Measurements from ENCODE around the gene CGB3.
"Not testable (repeated sequence)": the region's sequence is repeated elsewhere in the genome, so short reads cannot be mapped to it uniquely, and the experiment has no call there.

The CGB3 gene

DNA sequence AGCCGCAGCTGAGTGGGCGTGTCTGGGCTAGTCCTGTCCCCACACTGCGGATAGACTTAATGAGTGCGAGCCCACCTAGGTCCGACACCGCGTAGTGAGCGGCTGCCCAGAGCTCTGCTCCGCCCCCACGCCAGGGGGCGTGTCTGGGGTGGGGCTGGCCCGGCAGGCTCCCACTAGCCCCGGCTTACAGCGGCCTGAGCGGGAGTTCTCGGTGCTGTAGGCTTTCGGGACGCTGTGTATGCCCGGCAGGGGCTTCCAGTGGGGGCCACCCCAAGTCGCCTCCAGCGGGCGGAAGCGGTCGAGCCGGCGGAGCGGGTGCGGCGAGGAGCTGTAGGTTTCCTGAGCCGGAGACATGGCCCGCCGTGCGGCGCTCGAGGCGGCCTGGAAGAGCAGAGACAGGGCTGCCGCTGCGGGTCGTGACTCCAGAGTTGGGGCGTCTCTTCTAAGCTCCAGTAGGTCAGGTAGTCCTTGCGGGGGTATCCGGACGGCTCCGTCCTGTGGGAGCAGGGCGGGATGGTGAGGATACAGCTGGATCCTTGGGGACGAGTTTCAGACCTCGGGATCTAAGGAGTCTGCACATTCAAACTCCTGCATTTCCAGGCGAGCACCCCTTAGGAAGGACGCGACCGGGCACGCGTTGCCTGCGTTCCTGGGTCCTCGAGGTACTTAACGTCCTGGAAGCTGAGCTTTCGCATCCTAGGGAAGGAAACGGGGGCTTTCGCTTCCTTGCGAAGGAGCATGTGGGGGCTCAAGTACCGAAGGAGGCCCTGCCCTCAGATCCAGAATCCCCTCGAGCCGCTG, 32.2 kb upstream of the CGB3 start:
- peaks cover 70% of the 10 kb centered on the region for H3K27me3 Mint-ChIP-seq

DNA sequence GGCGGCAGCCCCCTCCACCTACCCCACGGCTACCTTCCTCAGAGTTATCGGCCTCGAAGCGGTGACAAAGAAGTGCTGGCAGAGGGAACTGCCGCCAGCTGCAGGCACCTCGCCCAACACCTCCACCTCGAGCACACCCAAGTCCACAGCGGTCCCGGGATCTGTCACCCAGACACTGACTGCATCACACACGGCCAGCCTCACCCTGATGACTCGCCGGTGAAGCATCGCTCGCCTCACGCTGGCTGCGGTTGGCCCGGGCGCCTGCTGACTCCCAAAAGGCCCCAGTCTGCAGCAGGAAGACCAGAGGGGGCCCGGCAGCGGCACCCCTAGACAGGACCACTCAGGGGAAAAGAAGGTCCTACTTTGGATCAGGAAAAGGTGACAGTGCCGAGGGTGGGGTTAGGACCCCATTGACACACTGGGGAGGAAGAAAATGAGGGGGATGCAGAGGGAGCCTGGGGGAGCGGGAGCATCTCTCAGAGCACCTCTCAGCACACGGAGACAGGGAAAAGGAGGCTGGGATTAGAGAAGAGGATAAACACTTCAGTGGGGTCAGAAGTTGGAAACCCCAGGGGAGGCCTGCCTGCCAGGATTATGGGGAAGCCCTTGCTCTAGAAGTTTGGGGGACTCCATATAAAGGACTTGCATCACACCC, 26.4 kb upstream of the CGB3 start:
- H3K27me3 Mint-ChIP-seq = peaks cover 17% of the 10 kb centered on the region
- not testable (repeated sequence) for H3K4me3 Mint-ChIP-seq, H3K27ac Mint-ChIP-seq, H3K4me1 Mint-ChIP-seq, H3K9me3 Mint-ChIP-seq, H3K36me3 Mint-ChIP-seq, ATAC-seq

More for the DNA sequence above, 32.2 kb upstream of the CGB3 start:
- no peaks in the 10 kb centered on the region for H3K9me3 Mint-ChIP-seq
- H3K27ac Mint-ChIP-seq = no peak overlapping the region
- no peaks in the 10 kb centered on the region for H3K36me3 Mint-ChIP-seq
- peaks cover 27% of the 10 kb centered on the region for H3K4me1 Mint-ChIP-seq
- peak; percentile 87 for ATAC-seq
- peak overlapping the region; percentile 83 for H3K4me3 Mint-ChIP-seq

DNA sequence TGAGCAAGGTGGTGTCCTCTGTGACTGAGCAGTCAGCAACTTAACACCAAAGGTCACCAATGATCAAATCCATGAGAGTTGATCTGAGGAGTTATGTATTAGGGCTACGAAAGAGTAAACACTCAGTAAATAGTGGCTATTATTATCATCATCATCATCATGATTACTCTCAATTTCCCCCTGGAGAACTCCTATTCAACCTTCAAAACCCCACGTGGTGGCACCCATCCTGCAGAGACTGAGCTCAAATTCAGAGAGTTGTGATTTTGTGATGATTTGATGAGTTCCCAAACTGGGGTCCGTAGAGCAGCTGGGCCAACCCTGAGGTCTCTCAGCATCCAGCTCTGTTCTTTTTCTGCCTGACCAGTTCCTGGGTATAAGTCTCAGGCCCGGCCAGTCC, 25.7 kb upstream of the CGB3 start:
- H3K36me3 Mint-ChIP-seq, H3K4me3 Mint-ChIP-seq: not testable (repeated sequence)
- peaks cover 11% of the 10 kb centered on the region for H3K27me3 Mint-ChIP-seq

DNA sequence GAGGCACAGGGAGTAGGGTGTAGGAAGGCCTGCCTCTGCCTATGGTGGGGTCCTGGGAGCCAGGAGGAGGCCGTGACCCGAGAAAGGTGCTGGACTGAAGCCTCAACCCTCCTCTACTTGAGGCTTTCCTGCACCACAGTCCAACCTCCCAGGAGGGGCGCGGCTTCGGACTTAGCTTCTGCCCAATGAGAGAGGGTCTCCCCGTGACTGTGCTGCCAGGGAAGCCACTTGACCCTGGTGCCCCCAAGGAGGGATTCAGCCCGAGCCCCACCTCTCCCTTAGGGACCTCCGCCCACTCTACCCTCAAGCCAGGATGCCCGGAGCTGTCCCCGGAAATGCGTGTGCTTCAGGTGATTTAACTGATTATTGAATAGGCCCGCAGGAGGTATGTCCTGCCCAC, 24.9 kb upstream of the CGB3 start, which contains the start of gene CGB8:
CGB8 (minus strand) TSS at position 101 of the 400 bp plus-strand sequence. CDS start 372 bp downstream, outside the sequence.
- H3K4me1 Mint-ChIP-seq, H3K36me3 Mint-ChIP-seq, H3K27ac Mint-ChIP-seq, H3K9me3 Mint-ChIP-seq, H3K27me3 Mint-ChIP-seq, ATAC-seq, H3K4me3 Mint-ChIP-seq: not testable (repeated sequence)

More for the DNA sequence above, 25.7 kb upstream of the CGB3 start:
- H3K4me1 Mint-ChIP-seq, ATAC-seq, H3K27ac Mint-ChIP-seq, H3K9me3 Mint-ChIP-seq: not testable (repeated sequence)

DNA sequence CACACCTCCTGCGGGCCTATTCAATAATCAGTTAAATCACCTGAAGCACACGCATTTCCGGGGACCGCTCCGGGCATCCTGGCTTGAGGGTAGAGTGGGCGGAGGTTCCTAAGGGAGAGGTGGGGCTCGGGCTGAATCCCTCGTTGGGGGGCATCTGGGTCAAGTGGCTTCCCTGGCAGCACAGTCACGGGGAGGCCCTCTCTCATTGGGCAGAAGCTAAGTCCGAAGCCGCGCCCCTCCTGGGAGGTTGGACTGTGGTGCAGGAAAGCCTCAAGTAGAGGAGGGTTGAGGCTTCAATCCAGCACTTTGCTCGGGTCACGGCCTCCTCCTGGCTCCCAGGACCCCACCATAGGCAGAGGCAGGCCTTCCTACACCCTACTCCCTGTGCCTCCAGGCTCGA, 19.4 kb upstream of the CGB3 start, which contains the start of gene CGB5:
CGB5 (plus strand) TSS at position 301 of the 400 bp plus-strand sequence. CDS start 362 bp downstream, outside the sequence.
- not testable (repeated sequence) for ATAC-seq, H3K27ac Mint-ChIP-seq

DNA sequence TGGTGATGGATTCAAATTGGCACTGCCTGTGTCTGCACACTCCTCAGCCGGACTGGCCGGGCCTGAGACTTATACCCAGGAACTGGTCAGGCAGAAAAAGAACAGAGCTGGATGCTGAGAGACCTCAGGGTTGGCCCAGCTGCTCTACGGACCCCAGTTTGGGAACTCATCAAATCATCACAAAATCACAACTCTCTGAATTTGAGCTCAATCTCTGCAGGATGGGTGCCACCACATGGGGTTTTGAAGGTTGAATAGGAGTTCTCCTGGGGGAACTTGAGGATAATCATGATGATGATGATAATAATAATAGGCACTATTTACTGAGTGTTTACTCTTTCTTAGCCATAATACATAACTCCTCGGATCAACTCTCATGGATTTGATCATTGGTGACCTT, 18.5 kb upstream of the CGB3 start:
- not testable (repeated sequence) for H3K27ac Mint-ChIP-seq, H3K36me3 Mint-ChIP-seq, H3K4me1 Mint-ChIP-seq, ATAC-seq, H3K4me3 Mint-ChIP-seq, H3K9me3 Mint-ChIP-seq
- H3K27me3 Mint-ChIP-seq = peaks cover 20% of the 10 kb centered on the region

More for the DNA sequence above, 19.4 kb upstream of the CGB3 start, which contains the start of gene CGB5:
- H3K4me3 Mint-ChIP-seq, H3K4me1 Mint-ChIP-seq, H3K36me3 Mint-ChIP-seq, H3K9me3 Mint-ChIP-seq: not testable (repeated sequence)
- peaks cover 20% of the 10 kb centered on the region for H3K27me3 Mint-ChIP-seq

DNA sequence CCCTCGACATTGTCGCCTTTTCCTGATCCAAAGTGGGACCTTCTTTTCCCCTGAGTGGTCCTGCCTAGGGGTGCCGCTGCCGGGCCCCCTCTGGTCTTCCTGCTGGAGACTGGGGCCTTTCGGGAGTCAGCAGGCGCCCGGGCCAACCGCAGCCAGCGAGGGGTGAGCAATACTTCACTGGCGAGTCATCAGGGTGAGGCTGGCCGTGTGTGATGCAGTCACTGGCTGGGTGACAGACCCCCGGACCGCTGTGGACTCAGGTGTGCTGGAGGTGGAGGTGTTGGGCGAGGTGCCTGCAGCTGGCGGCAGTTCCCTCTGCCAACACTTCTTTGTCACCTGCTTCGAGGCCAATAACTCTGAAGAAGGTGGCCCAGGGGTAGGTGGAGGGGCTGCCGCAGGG, 18.0 kb upstream of the CGB3 start:
- no peak for ATAC-seq
- no peak overlapping the region for H3K4me3 Mint-ChIP-seq

DNA sequence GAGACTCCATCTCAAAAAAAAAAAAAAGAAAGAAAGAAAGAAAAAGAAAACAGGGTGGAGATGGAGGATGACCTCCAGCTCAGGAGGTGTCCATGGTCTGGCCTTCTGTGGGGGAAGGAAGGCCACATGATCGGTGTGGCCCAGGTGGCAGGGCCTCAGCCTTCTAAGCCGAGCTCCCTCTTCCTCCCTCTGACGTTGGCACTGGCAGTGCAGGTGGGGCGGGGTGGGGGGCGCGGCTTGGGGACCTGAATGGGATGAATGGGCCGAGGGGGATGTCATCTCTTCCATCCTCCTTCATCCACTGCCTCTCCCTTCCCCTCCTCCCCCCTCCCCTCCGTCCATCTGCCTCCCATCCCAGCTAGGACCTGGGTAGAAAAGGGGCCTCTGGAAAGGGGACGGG, 15.6 kb upstream of the CGB3 start:
- not testable (repeated sequence) for H3K36me3 Mint-ChIP-seq, H3K4me3 Mint-ChIP-seq, H3K4me1 Mint-ChIP-seq, H3K27ac Mint-ChIP-seq, ATAC-seq, H3K9me3 Mint-ChIP-seq
- peaks cover 29% of the 10 kb centered on the region for H3K27me3 Mint-ChIP-seq

More for the DNA sequence above, 18.0 kb upstream of the CGB3 start:
- no peaks in the 10 kb centered on the region for H3K4me1 Mint-ChIP-seq
- H3K27me3 Mint-ChIP-seq = peaks cover 20% of the 10 kb centered on the region
- H3K9me3 Mint-ChIP-seq = no peaks in the 10 kb centered on the region
- H3K27ac Mint-ChIP-seq = no peak overlapping the region
- no peaks in the 10 kb centered on the region for H3K36me3 Mint-ChIP-seq

DNA sequence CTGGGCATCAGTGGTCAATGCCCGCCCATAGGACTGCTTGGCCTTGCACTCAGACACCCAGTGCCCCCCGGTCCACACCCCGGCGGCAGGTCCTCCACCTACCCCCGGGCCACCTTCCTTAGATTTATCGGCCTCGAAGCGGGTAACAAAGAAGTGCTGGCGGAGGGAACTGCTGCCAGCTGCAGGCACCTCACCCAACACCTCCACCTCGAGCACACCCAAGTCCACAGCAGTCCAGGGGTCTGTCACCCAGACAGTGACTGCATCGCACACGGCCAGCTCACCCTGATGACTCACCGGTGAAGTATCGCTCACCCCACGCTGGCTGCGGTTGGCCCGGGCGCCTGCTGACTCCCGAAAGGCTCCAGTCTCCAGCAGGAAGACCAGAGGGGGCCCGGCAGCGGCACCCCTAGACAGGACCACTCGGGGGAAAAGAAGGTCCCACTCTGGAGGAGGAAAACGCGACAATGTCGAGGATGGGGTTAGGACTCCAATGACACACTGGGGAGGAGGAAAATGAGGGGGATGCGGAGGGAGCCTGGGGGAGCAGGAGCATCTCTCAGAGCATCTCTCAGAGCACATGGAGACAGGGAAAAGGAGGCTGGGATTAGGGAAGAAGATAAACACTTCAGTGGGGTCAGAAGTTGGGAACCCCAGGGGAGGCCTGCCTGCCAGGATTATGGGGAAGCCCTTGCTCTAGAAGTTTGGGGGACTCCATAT, 14.6 kb upstream of the CGB3 start:
- peaks cover 29% of the 10 kb centered on the region for H3K27me3 Mint-ChIP-seq
- not testable (repeated sequence) for H3K27ac Mint-ChIP-seq

DNA sequence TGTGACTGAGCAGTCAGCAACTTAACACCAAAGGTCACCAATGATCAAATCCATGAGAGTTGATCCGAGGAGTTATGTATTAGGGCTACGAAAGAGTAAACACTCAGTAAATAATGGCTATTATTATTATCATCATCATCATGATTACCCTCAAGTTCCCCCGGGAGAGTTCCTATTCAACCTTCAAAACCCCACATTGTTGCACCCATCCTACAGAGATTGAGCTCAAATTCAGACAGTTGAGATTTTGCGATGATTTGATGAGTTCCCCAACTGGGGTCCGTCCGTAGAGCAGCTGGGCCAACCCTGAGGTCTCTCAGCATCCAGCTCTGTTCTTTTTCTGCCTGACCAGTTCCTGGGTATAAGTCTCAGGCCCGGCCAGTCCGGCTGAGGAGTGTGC, 14.0 kb upstream of the CGB3 start:
- H3K4me1 Mint-ChIP-seq, H3K9me3 Mint-ChIP-seq, H3K36me3 Mint-ChIP-seq, H3K27ac Mint-ChIP-seq, H3K4me3 Mint-ChIP-seq, ATAC-seq: not testable (repeated sequence)
- H3K27me3 Mint-ChIP-seq = peaks cover 24% of the 10 kb centered on the region

More for the DNA sequence above, 14.6 kb upstream of the CGB3 start:
- not testable (repeated sequence) for ATAC-seq, H3K36me3 Mint-ChIP-seq, H3K4me3 Mint-ChIP-seq, H3K4me1 Mint-ChIP-seq, H3K9me3 Mint-ChIP-seq

DNA sequence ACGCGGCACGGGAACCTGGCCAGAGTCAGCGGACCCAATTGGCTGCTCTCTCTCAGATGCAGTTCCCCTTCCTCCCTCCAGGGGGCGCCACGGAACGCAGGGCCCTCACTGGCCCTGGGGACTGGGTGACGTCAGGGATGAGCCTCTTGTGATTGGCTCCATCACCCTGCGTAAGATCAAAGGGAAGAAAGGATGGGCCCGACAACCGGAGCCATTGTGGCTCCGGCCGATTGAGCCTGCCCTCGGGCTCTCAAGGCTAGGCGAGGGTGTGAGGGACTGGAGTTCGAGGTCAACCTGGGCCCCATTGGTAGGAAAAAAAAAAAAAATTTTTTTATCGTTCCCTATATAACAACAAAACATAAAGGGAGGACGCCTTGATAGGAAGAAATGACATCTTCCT, 12.7 kb upstream of the CGB3 start, which contains the start of gene CGB1:
CGB1 (minus strand) TSS at position 81 of the 400 bp plus-strand sequence. CDS start 184 bp downstream, outside the sequence.
- not testable (repeated sequence) for H3K4me3 Mint-ChIP-seq, H3K27ac Mint-ChIP-seq, H3K9me3 Mint-ChIP-seq, H3K4me1 Mint-ChIP-seq, H3K36me3 Mint-ChIP-seq, ATAC-seq
- H3K27me3 Mint-ChIP-seq = peaks cover 16% of the 10 kb centered on the region

DNA sequence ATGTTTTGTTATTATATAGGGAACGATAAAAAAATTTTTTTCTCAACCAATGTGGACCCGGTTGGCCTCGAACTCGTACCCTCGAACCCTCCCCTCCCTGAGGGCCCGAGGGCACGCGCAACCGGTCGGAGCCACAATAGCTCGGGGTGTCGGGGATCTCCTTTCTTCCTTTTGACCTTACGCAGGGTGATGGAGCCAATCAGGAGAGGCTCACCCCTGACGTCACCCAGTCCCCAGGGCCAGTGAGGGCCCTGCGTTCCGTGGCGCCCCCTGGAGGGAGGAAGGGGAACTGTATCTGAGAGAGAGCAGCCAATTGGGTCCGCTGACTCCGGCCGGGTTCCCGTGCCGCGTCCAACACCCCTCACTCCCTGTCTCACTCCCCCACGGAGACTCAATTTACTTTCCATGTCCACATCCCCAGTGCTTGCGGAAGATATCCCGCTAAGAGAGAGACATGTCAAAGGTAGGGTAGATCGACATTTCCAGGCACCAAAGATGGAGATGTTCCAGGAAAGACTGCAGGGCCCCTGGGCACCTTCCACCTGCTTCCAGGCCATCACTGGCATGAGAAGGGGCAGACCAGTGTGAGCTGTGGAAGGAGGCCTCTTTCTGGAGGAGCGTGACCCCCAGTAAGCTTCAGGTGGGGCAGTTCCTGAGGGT, 7.6 kb upstream of the CGB3 start, which contains the start of gene CGB2:
CGB2 (plus strand) TSS at position 249 of the 660 bp plus-strand sequence; CDS start at position 455, 206 bp downstream.
- H3K4me3 Mint-ChIP-seq, H3K27ac Mint-ChIP-seq: not testable (repeated sequence)

DNA sequence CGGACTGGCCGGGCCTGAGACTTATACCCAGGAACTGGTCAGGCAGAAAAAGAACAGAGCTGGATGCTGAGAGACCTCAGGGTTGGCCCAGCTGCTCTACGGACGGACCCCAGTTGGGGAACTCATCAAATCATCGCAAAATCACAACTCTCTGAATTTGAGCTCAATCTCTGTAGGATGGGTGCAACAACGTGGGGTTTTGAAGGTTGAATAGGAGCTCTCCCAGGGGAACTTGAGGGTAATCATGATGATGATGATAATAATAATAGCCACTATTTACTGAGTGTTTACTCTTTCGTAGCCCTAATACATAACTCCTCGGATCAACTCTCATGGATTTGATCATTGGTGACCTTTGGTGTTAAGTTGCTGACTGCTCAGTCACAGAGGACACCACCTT, 6.2 kb upstream of the CGB3 start:
- peaks cover 16% of the 10 kb centered on the region for H3K27me3 Mint-ChIP-seq
- not testable (repeated sequence) for H3K4me3 Mint-ChIP-seq, H3K36me3 Mint-ChIP-seq, ATAC-seq, H3K4me1 Mint-ChIP-seq, H3K9me3 Mint-ChIP-seq, H3K27ac Mint-ChIP-seq

More for the DNA sequence above, 7.6 kb upstream of the CGB3 start, which contains the start of gene CGB2:
- not testable (repeated sequence) for ATAC-seq, H3K36me3 Mint-ChIP-seq, H3K9me3 Mint-ChIP-seq, H3K4me1 Mint-ChIP-seq
- peaks cover 21% of the 10 kb centered on the region for H3K27me3 Mint-ChIP-seq

DNA sequence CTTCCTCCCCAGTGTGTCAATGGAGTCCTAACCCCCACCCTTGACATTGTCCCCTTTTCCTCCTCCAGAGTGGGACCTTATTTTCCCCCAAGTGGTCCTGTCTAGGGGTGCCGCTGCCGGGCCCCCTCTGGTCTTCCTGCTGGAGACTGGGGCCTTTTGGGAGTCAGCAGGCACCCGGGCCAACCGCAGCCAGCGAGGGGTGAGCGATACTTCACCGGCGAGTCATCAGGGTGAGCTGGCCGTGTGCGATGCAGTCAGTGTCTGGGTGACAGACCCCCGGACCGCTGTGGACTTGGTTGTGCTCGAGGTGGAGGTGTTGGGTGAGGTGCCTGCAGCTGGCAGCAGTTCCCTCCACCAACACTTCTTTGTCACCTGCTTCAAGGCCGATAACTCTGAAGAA, 5.6 kb upstream of the CGB3 start:
- not testable (repeated sequence) for H3K27ac Mint-ChIP-seq, H3K4me3 Mint-ChIP-seq, H3K36me3 Mint-ChIP-seq, H3K4me1 Mint-ChIP-seq, H3K9me3 Mint-ChIP-seq, ATAC-seq
- H3K27me3 Mint-ChIP-seq = peaks cover 12% of the 10 kb centered on the region

DNA sequence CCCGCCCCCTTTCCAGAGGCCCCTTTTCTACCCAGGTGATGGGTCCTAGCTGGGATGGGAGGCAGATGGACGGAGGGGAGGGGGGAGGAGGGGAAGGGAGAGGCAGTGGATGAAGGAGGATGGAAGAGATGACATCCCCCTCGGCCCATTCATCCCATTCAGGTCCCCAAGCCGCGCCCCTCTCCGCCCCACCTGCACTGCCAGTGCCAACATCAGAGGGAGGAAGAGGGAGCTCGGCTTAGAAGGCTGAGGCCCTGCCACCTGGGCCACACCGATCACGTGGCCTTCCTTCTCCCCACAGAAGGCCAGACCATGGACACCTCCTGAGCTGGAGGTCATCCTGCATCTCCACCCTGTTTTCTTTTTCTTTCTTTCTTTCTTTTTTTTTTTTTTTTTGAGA, 4.6 kb upstream of the CGB3 start:
- not testable (repeated sequence) for H3K27ac Mint-ChIP-seq, H3K36me3 Mint-ChIP-seq, ATAC-seq, H3K9me3 Mint-ChIP-seq, H3K4me1 Mint-ChIP-seq, H3K4me3 Mint-ChIP-seq
- peaks cover 12% of the 10 kb centered on the region for H3K27me3 Mint-ChIP-seq
